Activated CD4-positive, alpha-beta memory T cell treated with anti-CD3 and anti-CD28 coated beads, Interleukin-2, amount 10 ng/mL, durations not matched to agents 7 days and 5 days (primary cell): Measurements from ENCODE around the gene AMMECR1L. TPM values are rescaled to one million over a fixed set of nuclear protein-coding genes. Genes with fewer than 3 reads are reported as not detected.

Source experiments
- CTCF ChIA-PET: fragments of 350-600 bp; sonication (Branson Sonifier 250); formaldehyde crosslinking; loops from one replicate; lab custom pipeline; 2021; ENCODE audit warnings: antibody characterized with exemption, inconsistent platforms; lab: Charles Lee
- POLR2A ChIA-PET: fragments of 350-600 bp; sonication (Branson Sonifier 250); formaldehyde crosslinking; loops from one replicate; lab custom pipeline; 2021; ENCODE audit warnings: antibody characterized with exemption; lab: Charles Lee
- DNase-seq: peaks from one replicate; pipeline ENCODE4 v3.0.0-alpha.2; 2020
- H3K27ac Mint-ChIP-seq: one replicate; pipeline ENCODE4 v1.8.0; 2021; ENCODE audit warnings: mild to moderate bottlenecking, mixed read lengths
- H3K27me3 Mint-ChIP-seq: one replicate; pipeline ENCODE4 v1.8.0; 2021; ENCODE audit warnings: mixed read lengths
- H3K36me3 Mint-ChIP-seq: one replicate; pipeline ENCODE4 v1.8.0; 2021; ENCODE audit warnings: low read depth, mixed read lengths
- H3K4me1 Mint-ChIP-seq: one replicate; pipeline ENCODE4 v1.8.0; 2021; ENCODE audit warnings: mixed read lengths
- H3K4me3 Mint-ChIP-seq: one replicate; pipeline ENCODE4 v1.8.0; 2021; ENCODE audit warnings: mild to moderate bottlenecking, mixed read lengths
- H3K9me3 Mint-ChIP-seq: one replicate; pipeline ENCODE4 v1.8.0; 2021; ENCODE audit warnings: mixed read lengths
- total RNA-seq, 2 experiments: library from RNA; stranded (reverse); gene quantifications; one replicate each; pipeline ENCODE4 v1.2.3, GENCODE V29; 2021

Gene AMMECR1L
- total RNA-seq, 2 experiments from 2014 or later = 14.3 to 15.0 TPM

DNA sequence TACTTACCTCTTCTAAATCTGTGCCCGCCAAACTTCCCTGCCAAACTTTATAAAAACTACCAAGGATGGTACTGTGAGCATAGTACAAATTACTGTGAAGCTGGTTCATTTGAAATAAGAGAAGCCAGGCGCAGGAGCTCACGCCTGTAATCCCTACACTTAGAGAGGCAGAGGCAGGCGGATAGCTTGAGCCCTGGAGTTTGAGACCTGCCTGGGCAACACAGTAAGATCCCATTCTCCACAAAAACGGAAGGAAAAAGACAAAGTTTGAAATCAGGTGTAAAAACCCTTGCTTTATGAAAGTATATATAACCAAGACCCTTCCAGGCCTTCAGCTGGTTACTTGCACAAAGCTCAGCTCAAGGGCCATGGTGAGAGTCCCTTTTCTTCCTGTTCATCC lies 5.9 kb downstream of the AMMECR1L start:
- Mint-ChIP-seq H3K36me3 (peaks cover 29% of the 10 kb centered on the region), H3K9me3 (no peaks in the 10 kb centered on the region), H3K4me1 (peaks cover 38% of the 10 kb centered on the region), H3K4me3 (no peak overlapping the region), H3K27me3 (no peaks in the 10 kb centered on the region), H3K27ac (no peak overlapping the region)
- POLR2A ChIA-PET = interaction anchor here (1.0 kb wide), 1 partner anchor 23 kb away, joined by 3 read pairs; no protein-coding TSS in a partner anchor
- CTCF ChIA-PET = no interaction called here
- no peak for DNase-seq

DNA sequence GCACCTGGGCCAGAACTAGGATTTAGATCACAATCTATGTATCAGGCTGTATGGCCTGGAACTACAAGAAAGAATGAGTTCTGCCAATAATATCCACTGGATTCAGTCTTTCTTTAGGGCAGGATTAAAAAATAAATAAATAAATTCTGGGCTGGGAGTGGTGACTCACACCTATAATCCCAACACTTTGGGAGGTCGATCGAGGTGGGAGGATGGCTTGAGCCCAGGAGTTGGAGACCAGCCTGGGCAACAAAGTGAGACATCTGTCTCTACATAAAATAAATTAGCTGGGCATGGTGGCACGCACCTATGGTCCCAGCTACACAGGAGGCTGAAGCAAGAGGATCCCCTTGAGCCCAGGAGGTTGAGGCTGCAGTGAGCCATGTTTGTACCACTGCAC lies 8.1 kb downstream of the AMMECR1L start:
- no peak overlapping the region for H3K4me3 Mint-ChIP-seq
- ChIA-PET POLR2A (no interaction called here), CTCF (no interaction called here)
- no peak for DNase-seq
- H3K4me1 Mint-ChIP-seq = peaks cover 31% of the 10 kb centered on the region
- peaks cover 37% of the 10 kb centered on the region for H3K36me3 Mint-ChIP-seq
- H3K9me3 Mint-ChIP-seq = no peaks in the 10 kb centered on the region
- H3K27me3 Mint-ChIP-seq = no peaks in the 10 kb centered on the region
- H3K27ac Mint-ChIP-seq = no peak overlapping the region

DNA sequence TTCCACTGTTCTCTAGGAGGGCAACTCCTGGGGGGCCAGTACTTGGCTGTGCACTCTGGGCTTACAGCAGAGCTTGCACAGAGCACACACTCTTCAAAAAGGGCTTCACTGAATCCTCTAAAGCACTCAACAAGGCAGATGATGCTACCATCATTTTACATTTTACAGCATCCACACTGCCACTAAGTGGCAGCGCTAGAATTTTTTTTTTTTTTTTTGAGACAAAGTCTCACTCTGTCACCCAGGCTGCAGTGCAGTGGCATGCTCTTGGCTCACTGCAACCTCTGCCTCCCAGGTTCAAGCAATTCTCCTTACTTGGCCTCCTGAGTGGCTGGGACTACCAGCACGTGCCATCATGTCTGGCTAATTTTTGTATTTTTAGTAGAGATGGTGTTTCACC lies 8.6 kb downstream of the AMMECR1L start:
- CTCF ChIA-PET = no interaction called here
- Mint-ChIP-seq H3K4me1 (peaks cover 28% of the 10 kb centered on the region), H3K27me3 (no peaks in the 10 kb centered on the region), H3K9me3 (no peaks in the 10 kb centered on the region), H3K36me3 (peaks cover 38% of the 10 kb centered on the region), H3K4me3 (no peak overlapping the region), H3K27ac (no peak overlapping the region)
- no peak for DNase-seq
- POLR2A ChIA-PET = no interaction called here

DNA sequence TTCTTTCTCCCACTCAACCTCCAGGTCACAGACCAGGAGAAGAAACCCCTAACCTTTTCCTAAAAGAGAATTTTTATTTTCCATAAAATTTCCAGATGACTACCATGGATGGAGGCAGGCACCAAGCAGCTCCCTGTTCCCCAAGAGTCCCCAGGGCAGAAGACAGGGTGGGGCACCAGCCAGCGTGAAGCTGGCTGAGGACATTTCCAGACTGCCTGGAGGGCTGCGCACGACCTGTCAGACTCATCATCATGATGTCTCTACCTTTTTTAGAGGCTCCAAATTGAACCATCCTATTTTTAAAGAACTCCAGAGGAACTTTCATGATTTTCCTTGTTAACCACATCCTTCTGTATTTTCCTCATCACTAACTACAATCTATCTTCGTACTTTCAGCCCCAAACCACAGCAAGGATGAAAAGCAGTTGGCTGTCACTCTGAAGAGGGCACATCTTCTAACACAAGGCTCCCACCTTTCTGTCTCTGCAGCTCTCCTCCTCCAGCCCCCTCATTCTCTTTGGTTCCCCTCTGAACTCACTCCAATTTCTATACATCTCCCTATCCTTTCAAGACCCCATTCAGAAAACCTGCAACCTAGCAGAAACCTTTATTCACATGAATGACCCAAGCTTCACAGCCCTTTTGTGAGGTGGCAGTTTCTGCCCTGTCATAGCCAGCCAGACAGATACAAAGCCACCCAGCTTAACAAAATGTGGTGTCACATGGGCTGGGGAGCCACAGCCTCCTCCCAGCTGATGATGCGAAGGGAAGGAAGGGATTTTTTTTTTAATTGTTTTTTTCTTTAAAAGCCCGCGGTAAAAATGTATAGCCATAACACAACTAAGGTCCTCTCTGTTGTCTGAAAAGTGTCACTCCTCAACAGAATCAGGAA lies 11.1 kb downstream of the AMMECR1L start:
- peaks cover 41% of the 10 kb centered on the region for H3K36me3 Mint-ChIP-seq
- DNase-seq = peak; percentile 31
- no peaks in the 10 kb centered on the region for H3K27me3 Mint-ChIP-seq
- H3K9me3 Mint-ChIP-seq = no peaks in the 10 kb centered on the region
- H3K27ac Mint-ChIP-seq = peak overlapping the region; percentile 53
- H3K4me1 Mint-ChIP-seq = peaks cover 21% of the 10 kb centered on the region
- ChIA-PET CTCF (interaction anchor here (0.9 kb wide), 1 partner anchor 18 kb away, joined by 3 read pairs; no protein-coding TSS in a partner anchor), POLR2A (interaction anchor here (1.0 to 1.5 kb wide), 2 partner anchors 10 to 563 kb away, joined by 3 read pairs; no protein-coding TSS in a partner anchor)
- no peak overlapping the region for H3K4me3 Mint-ChIP-seq

DNA sequence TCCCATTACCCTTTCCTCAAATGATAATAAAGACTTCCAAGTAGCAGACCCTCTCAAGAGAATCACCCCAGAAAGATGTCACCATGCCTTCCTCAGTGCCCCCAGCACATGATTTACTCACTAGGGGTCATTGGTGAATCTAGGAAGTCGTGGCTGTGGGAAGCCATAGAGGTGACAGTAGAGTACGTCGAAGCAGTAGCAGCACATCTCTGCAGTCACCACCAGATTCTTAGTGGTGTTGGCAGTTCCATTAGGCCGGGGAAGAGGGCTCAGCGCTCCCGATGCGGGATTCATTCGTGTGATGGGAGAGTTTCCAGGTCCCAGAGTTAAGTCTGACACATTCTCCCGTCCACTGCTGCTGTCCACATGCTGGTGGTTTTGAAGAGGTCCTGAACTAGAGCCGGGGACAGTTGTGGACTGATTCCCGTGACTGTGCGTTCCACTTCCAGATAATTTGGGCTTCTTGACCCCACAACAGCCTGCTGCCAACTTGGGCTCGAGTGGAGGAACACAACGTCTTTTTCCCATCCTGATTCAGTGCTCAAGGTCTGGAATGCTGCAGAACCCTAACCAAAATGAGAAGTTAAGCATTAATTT lies 12.0 kb downstream of the AMMECR1L start:
- H3K27ac Mint-ChIP-seq = no peak overlapping the region
- no peak for DNase-seq
- H3K36me3 Mint-ChIP-seq = peaks cover 46% of the 10 kb centered on the region
- H3K4me3 Mint-ChIP-seq = no peak overlapping the region
- no peaks in the 10 kb centered on the region for H3K9me3 Mint-ChIP-seq
- no peaks in the 10 kb centered on the region for H3K27me3 Mint-ChIP-seq
- ChIA-PET CTCF (no interaction called here), POLR2A (no interaction called here)
- peaks cover 21% of the 10 kb centered on the region for H3K4me1 Mint-ChIP-seq

DNA sequence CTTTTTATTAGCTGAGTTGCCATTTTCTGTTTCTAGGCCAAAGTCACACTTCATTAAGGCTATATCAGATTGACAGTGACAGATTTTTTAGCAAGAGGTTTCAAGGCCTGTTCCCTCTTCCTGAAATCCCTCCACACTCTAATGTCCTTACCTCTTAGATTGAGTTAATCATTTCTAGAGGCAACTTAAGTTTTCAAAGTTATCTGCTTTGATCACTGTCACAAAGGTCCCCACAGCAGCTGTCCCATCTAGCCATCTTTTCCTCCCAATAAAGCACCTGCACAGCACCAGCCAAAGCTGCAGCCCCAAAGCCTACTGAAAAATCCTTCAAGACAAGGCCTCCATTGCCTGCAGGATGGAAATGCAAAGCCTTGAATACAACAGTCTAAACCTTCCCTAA lies 13.4 kb downstream of the AMMECR1L start:
- Mint-ChIP-seq H3K4me3 (no peak overlapping the region), H3K4me1 (peaks cover 21% of the 10 kb centered on the region), H3K27ac (no peak overlapping the region), H3K36me3 (peaks cover 58% of the 10 kb centered on the region), H3K9me3 (no peaks in the 10 kb centered on the region), H3K27me3 (no peaks in the 10 kb centered on the region)
- DNase-seq = no peak
- ChIA-PET POLR2A (no interaction called here), CTCF (no interaction called here)

DNA sequence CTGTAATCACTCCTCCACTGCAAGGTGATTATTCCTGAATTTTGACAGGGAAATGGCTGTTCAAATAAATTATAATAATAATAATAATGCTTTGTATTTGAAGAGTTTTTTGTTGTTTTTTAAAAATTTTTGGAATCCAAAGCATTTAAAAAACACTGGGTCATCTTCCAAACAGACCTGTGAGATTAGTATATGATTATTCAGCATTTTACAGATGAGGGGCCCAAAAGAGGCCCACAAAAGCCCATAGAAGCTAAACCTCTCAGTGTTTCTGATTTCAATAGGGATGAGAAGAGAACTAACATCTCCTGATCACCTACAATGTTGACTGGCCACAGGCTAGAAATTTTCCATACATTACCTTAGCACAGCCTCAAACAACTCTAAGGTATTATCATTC lies 19.8 kb downstream of the AMMECR1L start:
- ChIA-PET CTCF (no interaction called here), POLR2A (no interaction called here)
- Mint-ChIP-seq H3K4me3 (no peak overlapping the region), H3K36me3 (peaks cover 64% of the 10 kb centered on the region), H3K27me3 (no peaks in the 10 kb centered on the region), H3K27ac (no peak overlapping the region), H3K9me3 (no peaks in the 10 kb centered on the region), H3K4me1 (no peaks in the 10 kb centered on the region)
- no peak for DNase-seq

DNA sequence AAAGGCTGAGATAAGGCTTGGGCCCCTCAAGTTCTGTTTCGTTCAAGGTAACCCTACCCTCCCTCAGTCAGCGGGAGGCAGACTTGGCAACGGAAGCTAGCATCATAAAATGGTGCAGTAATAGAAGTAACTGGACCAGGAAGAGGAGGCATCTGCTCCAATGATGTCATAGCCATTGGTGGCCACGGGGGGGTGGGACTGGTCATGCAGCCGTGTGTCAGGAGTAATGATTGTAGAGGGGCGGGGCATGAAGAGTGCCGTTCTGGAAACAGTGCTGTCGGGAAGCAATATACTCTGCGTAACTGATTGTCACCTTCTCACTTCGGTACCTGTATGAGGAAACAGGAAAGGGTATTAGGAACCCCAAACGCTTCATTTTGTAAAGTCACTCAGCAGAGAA lies 20.9 kb downstream of the AMMECR1L start:
- peaks cover 57% of the 10 kb centered on the region for H3K36me3 Mint-ChIP-seq
- no peaks in the 10 kb centered on the region for H3K27me3 Mint-ChIP-seq
- no peaks in the 10 kb centered on the region for H3K9me3 Mint-ChIP-seq
- ChIA-PET POLR2A (no interaction called here), CTCF (no interaction called here)
- H3K4me1 Mint-ChIP-seq = peaks cover 2% of the 10 kb centered on the region
- H3K27ac Mint-ChIP-seq = no peak overlapping the region
- H3K4me3 Mint-ChIP-seq = no peak overlapping the region
- DNase-seq = no peak

DNA sequence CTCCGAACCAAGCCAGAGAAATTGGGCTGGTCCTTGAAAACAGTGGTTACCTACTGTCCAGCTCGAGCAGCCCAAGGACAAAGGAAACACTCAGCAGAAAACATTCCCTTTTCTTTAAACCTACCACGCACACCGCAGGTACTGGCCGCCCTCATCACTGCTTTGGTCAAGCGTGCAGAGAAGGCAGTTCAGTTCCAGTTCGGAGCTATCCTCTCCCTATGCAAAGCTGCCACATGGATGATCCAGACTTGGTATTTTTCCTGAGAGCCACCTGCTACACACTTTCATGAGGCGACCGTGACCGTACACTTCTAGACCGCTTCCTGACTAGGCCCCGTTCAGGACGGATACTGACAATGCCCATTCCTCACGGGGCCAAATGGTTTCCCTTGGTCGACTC lies 23.5 kb downstream of the AMMECR1L start:
- H3K27ac Mint-ChIP-seq = no peak overlapping the region
- CTCF ChIA-PET = no interaction called here

DNA sequence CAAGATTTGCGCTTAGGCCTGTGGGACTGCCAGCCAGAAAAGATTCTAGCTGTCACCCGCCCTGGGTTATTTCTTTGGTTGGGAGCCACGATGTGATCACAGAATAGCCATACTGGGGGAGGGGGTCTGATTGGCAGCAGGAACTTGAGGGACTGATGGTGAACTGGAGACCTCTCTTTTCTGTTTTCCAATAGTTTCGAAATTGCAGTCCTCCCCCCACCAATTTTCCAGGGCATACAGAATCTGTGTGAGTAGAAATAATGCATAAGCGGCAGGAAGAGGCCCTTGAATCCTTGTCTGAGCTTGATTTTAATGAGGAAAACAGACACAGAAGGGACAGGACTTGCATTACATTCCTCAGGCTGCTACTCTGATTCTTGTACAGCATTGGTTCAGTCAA lies 25.6 kb downstream of the AMMECR1L start:
- ChIA-PET POLR2A (no interaction called here), CTCF (interaction anchor here (2.0 kb wide), 1 partner anchor 23 kb away, joined by 11 read pairs; no protein-coding TSS in a partner anchor)
- no peak overlapping the region for H3K27ac Mint-ChIP-seq
- no peak overlapping the region for H3K4me3 Mint-ChIP-seq
- no peaks in the 10 kb centered on the region for H3K9me3 Mint-ChIP-seq
- H3K4me1 Mint-ChIP-seq = peaks cover 33% of the 10 kb centered on the region
- H3K27me3 Mint-ChIP-seq = no peaks in the 10 kb centered on the region
- peaks cover 31% of the 10 kb centered on the region for H3K36me3 Mint-ChIP-seq
- DNase-seq = no peak

More for the DNA sequence above, 23.5 kb downstream of the AMMECR1L start:
- H3K4me1 Mint-ChIP-seq = peaks cover 17% of the 10 kb centered on the region
- H3K36me3 Mint-ChIP-seq = peaks cover 42% of the 10 kb centered on the region
- H3K9me3 Mint-ChIP-seq = no peaks in the 10 kb centered on the region
- no peaks in the 10 kb centered on the region for H3K27me3 Mint-ChIP-seq
- no peak for DNase-seq
- H3K4me3 Mint-ChIP-seq = no peak overlapping the region
- POLR2A ChIA-PET = no interaction called here

DNA sequence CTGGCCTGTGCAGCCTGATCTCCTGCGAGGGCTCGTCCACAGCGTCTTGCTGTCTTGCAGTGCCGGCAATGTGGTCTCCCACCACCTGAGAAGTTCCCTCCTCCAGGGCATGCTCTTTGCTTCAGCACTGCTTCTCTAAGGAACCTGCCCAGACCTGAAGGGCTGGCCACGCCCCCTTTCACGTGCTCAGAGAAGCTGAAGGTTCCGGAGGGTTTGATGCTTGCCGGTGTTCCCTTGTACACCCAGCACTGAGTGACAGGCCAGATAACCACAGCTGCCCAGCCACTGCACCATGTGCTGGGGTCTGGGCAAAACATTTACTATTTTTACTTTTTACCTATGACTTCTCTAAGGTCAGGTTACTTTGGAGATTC lies 26.1 kb downstream of the AMMECR1L start:
- Mint-ChIP-seq H3K27me3 (no peaks in the 10 kb centered on the region), H3K27ac (no peak overlapping the region), H3K36me3 (peaks cover 27% of the 10 kb centered on the region), H3K4me3 (peak overlapping the region; percentile 60), H3K9me3 (no peaks in the 10 kb centered on the region), H3K4me1 (peaks cover 35% of the 10 kb centered on the region)
- POLR2A ChIA-PET = no interaction called here
- peak; percentile 51 for DNase-seq
- CTCF ChIA-PET = interaction anchor here (1.4 to 2.0 kb wide), 2 partner anchors 24 to 29 kb away, joined by 4 to 11 read pairs; no protein-coding TSS in a partner anchor

DNA sequence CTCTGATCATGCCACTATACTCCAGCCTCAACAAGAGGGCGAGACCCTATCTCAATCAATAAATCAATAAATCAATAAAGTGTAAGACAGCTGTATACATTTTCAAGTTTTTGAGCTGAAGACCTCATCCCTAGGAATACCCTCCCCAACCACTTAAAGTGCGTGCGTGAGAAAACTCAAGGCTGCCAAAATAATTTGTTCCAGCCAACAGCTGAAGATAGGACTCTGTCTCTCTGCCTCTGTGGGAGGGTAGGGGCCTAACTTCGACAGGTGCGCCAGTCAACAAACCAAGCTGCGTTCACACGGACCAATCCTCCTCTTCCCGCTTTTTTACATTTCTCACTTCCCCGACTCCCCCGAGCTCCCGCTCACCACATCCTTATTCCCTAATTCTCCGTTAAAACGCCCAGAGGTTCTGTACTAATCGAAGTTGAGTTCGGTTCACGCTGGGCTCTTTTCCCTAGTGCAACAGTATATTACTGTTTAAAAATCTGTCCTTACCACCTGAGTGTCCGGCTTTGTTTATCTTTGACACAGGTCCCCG lies 28.4 kb downstream of the AMMECR1L start:
- H3K27me3 Mint-ChIP-seq = no peaks in the 10 kb centered on the region
- peak overlapping the region; percentile 73 for H3K27ac Mint-ChIP-seq
- POLR2A ChIA-PET = interaction anchor here (0.6 to 2.7 kb wide), 14 partner anchors 9 to 564 kb away, joined by 3 to 22 read pairs (median 4); partner anchors contain the start of genes ERCC3, SFT2D3, UGGT1 and WDR33
- H3K4me1 Mint-ChIP-seq = peaks cover 50% of the 10 kb centered on the region
- H3K4me3 Mint-ChIP-seq = peak overlapping the region; percentile 90
- CTCF ChIA-PET = interaction anchor here (0.8 to 1.2 kb wide), 3 partner anchors 18 to 155 kb away, joined by 3 to 6 read pairs (median 4); no protein-coding TSS in a partner anchor
- H3K9me3 Mint-ChIP-seq = no peaks in the 10 kb centered on the region
- DNase-seq = peak; percentile 24
- H3K36me3 Mint-ChIP-seq = peaks cover 25% of the 10 kb centered on the region

DNA sequence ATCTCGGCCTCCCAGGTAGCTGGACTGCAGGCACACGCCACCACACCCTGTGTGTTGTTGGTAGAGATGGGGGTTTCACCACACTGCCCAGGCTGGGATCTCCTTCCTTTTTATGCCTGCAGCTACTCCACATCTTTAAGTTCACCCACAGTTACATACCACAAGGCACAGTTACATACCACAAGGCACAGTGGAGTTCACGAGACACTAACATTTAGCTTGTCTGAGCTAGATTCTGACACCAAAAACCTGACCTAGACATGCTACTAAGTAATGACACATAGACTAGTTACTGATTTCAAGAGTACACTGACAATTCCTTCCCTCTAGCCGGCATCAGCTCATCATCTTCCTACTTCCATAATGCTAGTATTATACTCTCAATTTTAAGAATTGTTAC lies 32.1 kb downstream of the AMMECR1L start:
- Mint-ChIP-seq H3K9me3 (no peaks in the 10 kb centered on the region), H3K4me1 (peaks cover 54% of the 10 kb centered on the region), H3K27ac (peak overlapping the region; percentile 29), H3K36me3 (peaks cover 52% of the 10 kb centered on the region), H3K27me3 (no peaks in the 10 kb centered on the region), H3K4me3 (no peak overlapping the region)
- CTCF ChIA-PET = no interaction called here
- DNase-seq = no peak
- POLR2A ChIA-PET = interaction anchor here (0.7 to 1.0 kb wide), 2 partner anchors 151 to 153 kb away, joined by 3 read pairs; partner anchors contain the start of gene SFT2D3
